GM12892 (cell line): Measurements from ENCODE around the gene PMM2.

Source experiments
- POLR2A ChIP-seq: IDR thresholded peaks from 2 replicates; pipeline ENCODE4 v1.6.1; 2011; ENCODE audit warnings: low read depth, low read length, control low read depth
- POLR2AphosphoS5 ChIP-seq: IDR thresholded peaks from 2 replicates; pipeline ENCODE4 v1.6.1; 2011; ENCODE audit warnings: low read depth, low read length, control low read depth

- no peak for TF ChIP-seq POLR2AphosphoS5
- no peak for TF ChIP-seq POLR2A
Measured at GRCh38 chr16:8788578-8789172, 9.0 kb upstream of the PMM2 start.
